Activated CD4-positive, alpha-beta memory T cell treated with anti-CD3 and anti-CD28 coated beads for 36 hours (primary cell): Measurements from ENCODE around the gene FLOT1. TPM values are rescaled to one million over a fixed set of nuclear protein-coding genes. Genes with fewer than 3 reads are reported as not detected.

Experiments used
- total RNA-seq, 2 experiments: library from RNA; stranded (reverse); gene quantifications; one replicate each; pipeline ENCODE4 v1.2.3, GENCODE V29; 2021

The FLOT1 gene
- total RNA-seq, 2 experiments from 2014 or later: 226 to 231 TPM

Other genes with a start within 250 kb of the FLOT1 start
- gene GNL1, start 186.2 kb downstream of the FLOT1 start, total RNA-seq: 10 to 100 TPM; 94.0 to 95.8 TPM
- gene PRR3, start 185.4 kb downstream of the FLOT1 start, total RNA-seq: 10 to 100 TPM; 22.4 to 22.6 TPM
- 10 to 100 TPM; 87.0 to 87.1 TPM for gene ABCF1, start 171.2 kb downstream of the FLOT1 start, total RNA-seq
- gene PPP1R10, start 125.4 kb downstream of the FLOT1 start, total RNA-seq: 10 to 100 TPM; 64.5 to 67.4 TPM
- 10 to 100 TPM; 90.9 to 95.3 TPM for gene MRPS18B, start 124.8 kb downstream of the FLOT1 start, total RNA-seq
- 1 to 10 TPM; 7.6 to 8.7 TPM for gene ATAT1, start 115.8 kb downstream of the FLOT1 start, total RNA-seq
- 10 to 100 TPM; 32.7 to 37.5 TPM for gene C6orf136, start 95.6 kb downstream of the FLOT1 start, total RNA-seq
- 10 to 100 TPM; 33.1 to 35.3 TPM for gene DHX16, start 69.7 kb downstream of the FLOT1 start, total RNA-seq
- gene PPP1R18, start 56.0 kb downstream of the FLOT1 start, total RNA-seq: 100 to 1,000 TPM; 172 to 183 TPM
- 10 to 100 TPM; 31.6 to 32.7 TPM for gene NRM, start 51.7 kb downstream of the FLOT1 start, total RNA-seq
- 10 to 100 TPM; 79.5 to 88.7 TPM for gene MDC1, start 25.4 kb downstream of the FLOT1 start, total RNA-seq
- gene TUBB, start 22.3 kb downstream of the FLOT1 start, total RNA-seq: 1,000 to 10,000 TPM; 1,695 to 1,719 TPM
- gene IER3, start 1.9 kb upstream of the FLOT1 start, total RNA-seq: 100 to 1,000 TPM; 167 to 171 TPM
- 1 to 10 TPM; 8.1 to 8.7 TPM for gene DDR1, start 141.8 kb upstream of the FLOT1 start, total RNA-seq
- 10 to 100 TPM; 35.2 to 39.2 TPM for gene GTF2H4, start 165.5 kb upstream of the FLOT1 start, total RNA-seq
- gene VARS2, start 171.6 kb upstream of the FLOT1 start, total RNA-seq: 10 to 100 TPM; 56.9 to 68.9 TPM
- gene SFTA2, start 189.5 kb upstream of the FLOT1 start, total RNA-seq: not detected
- not detected for gene MUCL3, start 198.3 kb upstream of the FLOT1 start, total RNA-seq
- gene MUC21, start 241.0 kb upstream of the FLOT1 start, total RNA-seq: not detected